ENCODE data around the gene KLF1. TPM values are rescaled to one million over a fixed set of nuclear protein-coding genes. Genes with fewer than 3 reads are reported as not detected.

KLF1 gene
- total and polyA plus RNA-seq, 2 of the 8 experiments (the other 6 are each of a cell fraction or from before 2014, with no cell fraction given): 0.84 to 0.91 TPM

DNA sequence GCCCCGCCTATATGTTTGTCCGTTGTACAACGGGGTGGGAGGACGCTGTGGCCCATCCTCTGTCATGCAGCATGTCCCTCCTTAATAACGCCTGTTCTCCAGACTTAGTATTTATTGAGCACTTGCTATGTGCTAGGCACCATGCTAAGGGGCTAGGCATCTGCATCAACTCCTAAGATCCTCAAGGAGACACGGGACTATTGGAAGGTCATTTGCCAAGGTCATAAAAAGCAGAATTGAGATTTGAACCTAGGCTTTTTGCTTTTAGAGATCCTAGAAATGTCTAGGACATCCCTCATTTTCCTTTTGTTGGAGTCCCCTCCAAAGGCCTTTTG, 50.5 kb downstream of the KLF1 start (continued):
- TF ChIP-seq, protein P1, sequence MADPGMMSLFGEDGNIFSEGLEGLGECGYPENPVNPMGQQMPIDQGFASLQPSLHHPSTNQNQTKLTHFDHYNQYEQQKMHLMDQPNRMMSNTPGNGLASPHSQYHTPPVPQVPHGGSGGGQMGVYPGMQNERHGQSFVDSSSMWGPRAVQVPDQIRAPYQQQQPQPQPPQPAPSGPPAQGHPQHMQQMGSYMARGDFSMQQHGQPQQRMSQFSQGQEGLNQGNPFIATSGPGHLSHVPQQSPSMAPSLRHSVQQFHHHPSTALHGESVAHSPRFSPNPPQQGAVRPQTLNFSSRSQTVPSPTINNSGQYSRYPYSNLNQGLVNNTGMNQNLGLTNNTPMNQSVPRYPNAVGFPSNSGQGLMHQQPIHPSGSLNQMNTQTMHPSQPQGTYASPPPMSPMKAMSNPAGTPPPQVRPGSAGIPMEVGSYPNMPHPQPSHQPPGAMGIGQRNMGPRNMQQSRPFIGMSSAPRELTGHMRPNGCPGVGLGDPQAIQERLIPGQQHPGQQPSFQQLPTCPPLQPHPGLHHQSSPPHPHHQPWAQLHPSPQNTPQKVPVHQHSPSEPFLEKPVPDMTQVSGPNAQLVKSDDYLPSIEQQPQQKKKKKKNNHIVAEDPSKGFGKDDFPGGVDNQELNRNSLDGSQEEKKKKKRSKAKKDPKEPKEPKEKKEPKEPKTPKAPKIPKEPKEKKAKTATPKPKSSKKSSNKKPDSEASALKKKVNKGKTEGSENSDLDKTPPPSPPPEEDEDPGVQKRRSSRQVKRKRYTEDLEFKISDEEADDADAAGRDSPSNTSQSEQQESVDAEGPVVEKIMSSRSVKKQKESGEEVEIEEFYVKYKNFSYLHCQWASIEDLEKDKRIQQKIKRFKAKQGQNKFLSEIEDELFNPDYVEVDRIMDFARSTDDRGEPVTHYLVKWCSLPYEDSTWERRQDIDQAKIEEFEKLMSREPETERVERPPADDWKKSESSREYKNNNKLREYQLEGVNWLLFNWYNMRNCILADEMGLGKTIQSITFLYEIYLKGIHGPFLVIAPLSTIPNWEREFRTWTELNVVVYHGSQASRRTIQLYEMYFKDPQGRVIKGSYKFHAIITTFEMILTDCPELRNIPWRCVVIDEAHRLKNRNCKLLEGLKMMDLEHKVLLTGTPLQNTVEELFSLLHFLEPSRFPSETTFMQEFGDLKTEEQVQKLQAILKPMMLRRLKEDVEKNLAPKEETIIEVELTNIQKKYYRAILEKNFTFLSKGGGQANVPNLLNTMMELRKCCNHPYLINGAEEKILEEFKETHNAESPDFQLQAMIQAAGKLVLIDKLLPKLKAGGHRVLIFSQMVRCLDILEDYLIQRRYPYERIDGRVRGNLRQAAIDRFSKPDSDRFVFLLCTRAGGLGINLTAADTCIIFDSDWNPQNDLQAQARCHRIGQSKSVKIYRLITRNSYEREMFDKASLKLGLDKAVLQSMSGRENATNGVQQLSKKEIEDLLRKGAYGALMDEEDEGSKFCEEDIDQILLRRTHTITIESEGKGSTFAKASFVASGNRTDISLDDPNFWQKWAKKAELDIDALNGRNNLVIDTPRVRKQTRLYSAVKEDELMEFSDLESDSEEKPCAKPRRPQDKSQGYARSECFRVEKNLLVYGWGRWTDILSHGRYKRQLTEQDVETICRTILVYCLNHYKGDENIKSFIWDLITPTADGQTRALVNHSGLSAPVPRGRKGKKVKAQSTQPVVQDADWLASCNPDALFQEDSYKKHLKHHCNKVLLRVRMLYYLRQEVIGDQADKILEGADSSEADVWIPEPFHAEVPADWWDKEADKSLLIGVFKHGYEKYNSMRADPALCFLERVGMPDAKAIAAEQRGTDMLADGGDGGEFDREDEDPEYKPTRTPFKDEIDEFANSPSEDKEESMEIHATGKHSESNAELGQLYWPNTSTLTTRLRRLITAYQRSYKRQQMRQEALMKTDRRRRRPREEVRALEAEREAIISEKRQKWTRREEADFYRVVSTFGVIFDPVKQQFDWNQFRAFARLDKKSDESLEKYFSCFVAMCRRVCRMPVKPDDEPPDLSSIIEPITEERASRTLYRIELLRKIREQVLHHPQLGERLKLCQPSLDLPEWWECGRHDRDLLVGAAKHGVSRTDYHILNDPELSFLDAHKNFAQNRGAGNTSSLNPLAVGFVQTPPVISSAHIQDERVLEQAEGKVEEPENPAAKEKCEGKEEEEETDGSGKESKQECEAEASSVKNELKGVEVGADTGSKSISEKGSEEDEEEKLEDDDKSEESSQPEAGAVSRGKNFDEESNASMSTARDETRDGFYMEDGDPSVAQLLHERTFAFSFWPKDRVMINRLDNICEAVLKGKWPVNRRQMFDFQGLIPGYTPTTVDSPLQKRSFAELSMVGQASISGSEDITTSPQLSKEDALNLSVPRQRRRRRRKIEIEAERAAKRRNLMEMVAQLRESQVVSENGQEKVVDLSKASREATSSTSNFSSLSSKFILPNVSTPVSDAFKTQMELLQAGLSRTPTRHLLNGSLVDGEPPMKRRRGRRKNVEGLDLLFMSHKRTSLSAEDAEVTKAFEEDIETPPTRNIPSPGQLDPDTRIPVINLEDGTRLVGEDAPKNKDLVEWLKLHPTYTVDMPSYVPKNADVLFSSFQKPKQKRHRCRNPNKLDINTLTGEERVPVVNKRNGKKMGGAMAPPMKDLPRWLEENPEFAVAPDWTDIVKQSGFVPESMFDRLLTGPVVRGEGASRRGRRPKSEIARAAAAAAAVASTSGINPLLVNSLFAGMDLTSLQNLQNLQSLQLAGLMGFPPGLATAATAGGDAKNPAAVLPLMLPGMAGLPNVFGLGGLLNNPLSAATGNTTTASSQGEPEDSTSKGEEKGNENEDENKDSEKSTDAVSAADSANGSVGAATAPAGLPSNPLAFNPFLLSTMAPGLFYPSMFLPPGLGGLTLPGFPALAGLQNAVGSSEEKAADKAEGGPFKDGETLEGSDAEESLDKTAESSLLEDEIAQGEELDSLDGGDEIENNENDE (IDR thresholded peaks at IDR 0.05; ENCODE audit: insufficient replicate concordance, low read length): no peak
- TF ChIP-seq TEAD4 (IDR thresholded peaks at IDR 0.05; ENCODE audit: low read depth, low read length) (no peak), RBBP5 (IDR thresholded peaks at IDR 0.05; ENCODE audit: borderline replicate concordance, low read depth, low read length) (no peak), SIN3A (conservative IDR thresholded peaks at IDR 0.05 in 1 of 2, IDR thresholded peaks at IDR 0.05 in 1 of 2; ENCODE audit: low read depth in 1 of 2, low read length in 2 of 2) (no peak), CBX8 (IDR thresholded peaks at IDR 0.05; ENCODE audit: borderline replicate concordance, low read depth, low read length) (no peak), ASH2L (IDR thresholded peaks at IDR 0.05; ENCODE audit: low read length) (no peak)
- TF ChIP-seq, protein P2, sequence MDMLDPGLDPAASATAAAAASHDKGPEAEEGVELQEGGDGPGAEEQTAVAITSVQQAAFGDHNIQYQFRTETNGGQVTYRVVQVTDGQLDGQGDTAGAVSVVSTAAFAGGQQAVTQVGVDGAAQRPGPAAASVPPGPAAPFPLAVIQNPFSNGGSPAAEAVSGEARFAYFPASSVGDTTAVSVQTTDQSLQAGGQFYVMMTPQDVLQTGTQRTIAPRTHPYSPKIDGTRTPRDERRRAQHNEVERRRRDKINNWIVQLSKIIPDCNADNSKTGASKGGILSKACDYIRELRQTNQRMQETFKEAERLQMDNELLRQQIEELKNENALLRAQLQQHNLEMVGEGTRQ (IDR thresholded peaks at IDR 0.05; ENCODE audit: low read length): no peak

Data from H1 (cell line).